Measurements from ENCODE around the gene DTX3.
"Not testable (repeated sequence)": the region's sequence is repeated elsewhere in the genome, so short reads cannot be mapped to it uniquely, and the experiment has no call there.

DNA sequence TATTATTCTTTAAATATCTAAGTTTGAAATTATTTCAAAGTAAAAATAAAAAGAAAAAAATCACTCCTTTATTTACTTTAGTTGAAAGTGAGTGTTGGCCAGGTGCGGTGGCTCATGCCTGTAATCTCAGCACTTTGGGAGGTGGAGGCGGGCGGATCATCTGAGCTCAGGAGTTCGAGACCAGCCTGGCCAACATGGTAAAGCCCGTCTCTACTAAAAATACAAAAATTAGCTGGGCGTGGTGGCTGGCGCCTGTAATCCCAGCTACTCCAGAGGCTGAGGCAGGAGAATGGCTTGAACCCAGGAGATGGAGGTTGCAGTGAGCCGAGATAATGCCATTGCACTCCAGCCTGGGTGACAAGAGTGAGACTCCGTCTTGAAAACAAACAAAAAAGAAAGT lies 32.1 kb downstream of the DTX3 start:
- TF ChIP-seq CTCF (IDR thresholded peaks at IDR 0.05 in 4 of 5, conservative IDR thresholded peaks at IDR 0.05 in 1 of 5); POLR2A (IDR thresholded peaks at IDR 0.05): not testable (repeated sequence)

All from gastrocnemius medialis (tissue), 4 donors.